OCI-LY7 (cell line): ENCODE results near the gene CYP3A7. TPM values are rescaled to one million over a fixed set of nuclear protein-coding genes. Genes with fewer than 3 reads are reported as not detected.
"Not testable (repeated sequence)": the region's sequence is repeated elsewhere in the genome, so short reads cannot be mapped to it uniquely, and the experiment has no call there.

ENCODE experiments used
- BruUV-seq: library from RNA; stranded (reverse); fragments of 400-500 nt; replicated peaks from 2 replicates; lab custom pipeline; 2021; lab: Mats Ljungman, UMichigan
- CTCF ChIA-PET: fragments of 300-600 bp; sonication (Branson Sonifier 250); formaldehyde crosslinking; loops from one replicate; lab custom pipeline; 2022; ENCODE audit warnings: antibody characterized with exemption; ENCODE audit not compliant: unreplicated experiment; lab: Charles Lee
- POLR2A ChIA-PET: fragments of 300-600 bp; sonication (Branson Sonifier 250); formaldehyde crosslinking; loops from one replicate; lab custom pipeline; 2022; ENCODE audit warnings: antibody characterized with exemption; lab: Charles Lee
- DNase-seq: peaks from one replicate; pipeline ENCODE4 v3.0.0-alpha.2; 2015; ENCODE audit warnings: low spot score
- H2AFZ ChIP-seq: fragments of 200-600 bp; sonication (generic), shearing (Covaris generic); 2 replicates; pipeline ENCODE4 v1.6.1; 2014; ENCODE audit warnings: mild to moderate bottlenecking, antibody characterized with exemption, low read length, moderate library complexity
- H3K27ac ChIP-seq: fragments of 200-600 bp; sonication (generic); 2 replicates; pipeline ENCODE4 v1.5.1; 2014; ENCODE audit warnings: mixed run types, low read depth, mild to moderate bottlenecking, moderate library complexity, low read length, inconsistent platforms; ENCODE audit not compliant: poor library complexity, severe bottlenecking
- H3K36me3 ChIP-seq: fragments of 200-600 bp; sonication (generic); 2 replicates; pipeline ENCODE4 v1.6.1; 2014; ENCODE audit warnings: mild to moderate bottlenecking, antibody characterized with exemption, low read length, moderate library complexity, mixed read lengths; ENCODE audit not compliant: insufficient read depth
- H3K4me1 ChIP-seq: fragments of 200-600 bp; sonication (generic); 2 replicates; pipeline ENCODE4 v1.5.1; 2014; ENCODE audit warnings: mild to moderate bottlenecking, low read length; ENCODE audit not compliant: insufficient read depth, poor library complexity, severe bottlenecking
- H3K4me2 ChIP-seq: fragments of 200-600 bp; sonication (generic); 2 replicates; pipeline ENCODE4 v1.6.1; 2014; ENCODE audit warnings: mild to moderate bottlenecking, low read length
- H3K4me3 ChIP-seq: fragments of 200-600 bp; sonication (generic); 2 replicates; pipeline ENCODE4 v1.5.1; 2014; ENCODE audit warnings: mild to moderate bottlenecking, low read depth, low read length; ENCODE audit not compliant: poor library complexity, severe bottlenecking
- H3K79me2 ChIP-seq: fragments of 200-600 bp; sonication (generic); 2 replicates; pipeline ENCODE4 v1.6.1; 2016; ENCODE audit warnings: low read depth, mild to moderate bottlenecking, low read length, moderate library complexity, mixed read lengths; ENCODE audit not compliant: insufficient read depth
- H3K9me2 ChIP-seq: fragments of 200-600 bp; sonication (generic); 2 replicates; pipeline ENCODE4 v1.6.1; 2016; ENCODE audit warnings: mild to moderate bottlenecking, low read length, mixed read lengths; ENCODE audit not compliant: insufficient read depth
- H3K9me3 ChIP-seq: fragments of 200-600 bp; sonication (generic); 2 replicates; pipeline ENCODE4 v1.6.1; 2014; ENCODE audit warnings: mild to moderate bottlenecking, mixed run types, low read length, mixed read lengths
- H4K20me1 ChIP-seq: fragments of 200-600 bp; sonication (generic); 2 replicates; pipeline ENCODE4 v1.6.1; 2014; ENCODE audit warnings: mild to moderate bottlenecking, antibody characterized with exemption, low read length, moderate library complexity, mixed read lengths; ENCODE audit not compliant: insufficient read depth
- EZH2phosphoT487 ChIP-seq: fragments of 200-600 bp; sonication (generic); IDR thresholded peaks from 2 replicates; pipeline ENCODE4 v1.6.1; 2018; ENCODE audit warnings: low read depth, borderline replicate concordance, mild to moderate bottlenecking, mixed run types, antibody characterized with exemption, low read length, moderate library complexity, mixed read lengths
- intact Hi-C: fragments of 100-400 bp; cut with micrococcal nuclease; formaldehyde crosslinking; loops from one replicate; pipeline ENCODE4 v1.10.0; 2022; ENCODE audit not compliant: unreplicated experiment
- total RNA-seq, 2 experiments: library from RNA; depleted of rRNA in 1 of 2; stranded (reverse); fragments of >200 nt in 1 of 2; shearing (Covaris generic) in 1 of 2; gene quantifications; 2 replicates each; pipeline ENCODE4 v1.2.3, GENCODE V29; 2014 to 2022
- TF ChIP-seq, protein P1 (sequence below): fragments of 200-600 bp; sonication (generic); conservative IDR thresholded peaks from 2 replicates; pipeline ENCODE4 v1.5.1; 2014; ENCODE audit warnings: mild to moderate bottlenecking, antibody characterized with exemption, low read length, moderate library complexity, mixed read lengths

Gene CYP3A7
- total RNA-seq, 2 experiments from 2014 or later = not detected

DNA sequence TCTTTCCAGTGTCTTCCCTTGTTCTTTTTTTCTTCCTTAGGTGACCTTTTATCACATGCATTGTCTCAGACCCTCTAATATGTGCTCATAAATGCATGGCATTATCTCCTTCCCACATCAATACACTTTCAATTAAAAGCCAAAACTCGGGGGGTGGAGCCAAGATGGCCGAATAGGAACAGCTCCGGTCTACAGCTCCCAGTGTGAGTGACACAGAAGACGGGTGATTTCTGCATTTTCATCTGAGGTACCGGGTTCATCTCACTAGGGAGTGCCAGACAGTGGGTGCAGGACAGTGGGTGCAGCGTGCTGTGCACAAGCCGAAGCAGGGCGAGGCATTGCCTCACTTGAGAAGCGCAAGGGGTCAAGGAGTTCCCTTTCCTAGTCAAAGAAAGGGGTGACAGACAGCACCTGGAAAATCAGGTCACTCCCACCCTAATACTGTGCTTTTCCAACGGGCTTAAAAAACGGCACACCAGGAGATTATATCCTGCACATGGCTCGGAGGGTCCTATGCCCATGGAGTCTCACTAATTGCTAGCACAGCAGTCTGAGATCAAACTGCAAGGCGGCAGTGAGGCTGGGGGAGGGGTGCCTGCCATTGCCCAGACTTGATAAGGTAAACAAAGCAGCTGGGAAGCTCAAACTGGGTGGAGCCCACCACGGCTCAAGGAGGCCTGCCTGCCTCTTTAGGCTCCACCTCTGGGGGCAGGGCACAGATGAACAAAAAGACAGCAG, 49.0 kb downstream of the CYP3A7 start:
- H3K79me2 ChIP-seq, H3K4me2 ChIP-seq, intact Hi-C loops, BruUV-seq, POLR2A ChIA-PET, H3K27ac ChIP-seq, DNase-seq, H3K4me3 ChIP-seq, H3K36me3 ChIP-seq, H3K9me3 ChIP-seq, H3K4me1 ChIP-seq, H4K20me1 ChIP-seq, H3K9me2 ChIP-seq, H2AFZ ChIP-seq, CTCF ChIA-PET: not testable (repeated sequence)

DNA sequence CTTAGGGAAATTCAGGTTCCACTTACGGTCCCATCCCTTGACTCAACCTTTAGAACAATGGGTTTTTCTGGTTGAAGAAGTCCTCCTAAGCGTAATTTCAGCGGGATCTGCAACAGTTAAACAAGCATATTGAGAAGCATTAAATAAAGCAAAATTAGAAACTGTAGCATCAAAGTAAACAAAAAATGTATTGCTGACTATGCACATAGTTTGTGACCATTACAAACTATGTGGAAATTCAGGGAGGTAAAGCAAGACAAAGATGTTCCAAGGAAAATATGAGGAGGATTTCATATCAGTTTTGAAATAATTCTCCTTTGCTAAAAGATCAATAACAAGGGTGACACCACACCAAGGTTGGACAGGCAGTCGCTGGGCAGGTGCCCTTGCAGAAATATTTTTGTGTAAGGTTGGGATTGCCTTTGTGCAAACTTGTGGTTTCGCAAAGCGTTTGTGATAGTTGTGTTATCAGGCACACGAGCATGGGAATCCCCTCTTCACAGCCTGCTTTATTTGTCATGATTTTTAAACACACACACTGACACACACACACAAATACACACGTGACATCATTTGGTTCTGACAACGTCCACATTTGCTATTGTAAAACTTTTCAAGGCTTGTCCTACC, 49.8 kb downstream of the CYP3A7 start:
- CTCF ChIA-PET = no interaction called here
- Histone ChIP-seq H3K9me3 (no peaks in the 10 kb centered on the region), H3K79me2 (no peaks in the 10 kb centered on the region), H3K36me3 (no peaks in the 10 kb centered on the region), H3K27ac (no peak overlapping the region), H3K4me1 (no peaks in the 10 kb centered on the region), H3K4me2 (no peak overlapping the region), H3K4me3 (no peak overlapping the region), H3K9me2 (no peaks in the 10 kb centered on the region), H4K20me1 (no peaks in the 10 kb centered on the region), H2AFZ (no peak overlapping the region)
- no TSS peak for BruUV-seq
- no peak for DNase-seq
- POLR2A ChIA-PET = no interaction called here
- TF ChIP-seq, protein P1, sequence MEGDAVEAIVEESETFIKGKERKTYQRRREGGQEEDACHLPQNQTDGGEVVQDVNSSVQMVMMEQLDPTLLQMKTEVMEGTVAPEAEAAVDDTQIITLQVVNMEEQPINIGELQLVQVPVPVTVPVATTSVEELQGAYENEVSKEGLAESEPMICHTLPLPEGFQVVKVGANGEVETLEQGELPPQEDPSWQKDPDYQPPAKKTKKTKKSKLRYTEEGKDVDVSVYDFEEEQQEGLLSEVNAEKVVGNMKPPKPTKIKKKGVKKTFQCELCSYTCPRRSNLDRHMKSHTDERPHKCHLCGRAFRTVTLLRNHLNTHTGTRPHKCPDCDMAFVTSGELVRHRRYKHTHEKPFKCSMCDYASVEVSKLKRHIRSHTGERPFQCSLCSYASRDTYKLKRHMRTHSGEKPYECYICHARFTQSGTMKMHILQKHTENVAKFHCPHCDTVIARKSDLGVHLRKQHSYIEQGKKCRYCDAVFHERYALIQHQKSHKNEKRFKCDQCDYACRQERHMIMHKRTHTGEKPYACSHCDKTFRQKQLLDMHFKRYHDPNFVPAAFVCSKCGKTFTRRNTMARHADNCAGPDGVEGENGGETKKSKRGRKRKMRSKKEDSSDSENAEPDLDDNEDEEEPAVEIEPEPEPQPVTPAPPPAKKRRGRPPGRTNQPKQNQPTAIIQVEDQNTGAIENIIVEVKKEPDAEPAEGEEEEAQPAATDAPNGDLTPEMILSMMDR = no peak
- TF ChIP-seq EZH2phosphoT487 = no peak
- intact Hi-C loops = no loop called here

DNA sequence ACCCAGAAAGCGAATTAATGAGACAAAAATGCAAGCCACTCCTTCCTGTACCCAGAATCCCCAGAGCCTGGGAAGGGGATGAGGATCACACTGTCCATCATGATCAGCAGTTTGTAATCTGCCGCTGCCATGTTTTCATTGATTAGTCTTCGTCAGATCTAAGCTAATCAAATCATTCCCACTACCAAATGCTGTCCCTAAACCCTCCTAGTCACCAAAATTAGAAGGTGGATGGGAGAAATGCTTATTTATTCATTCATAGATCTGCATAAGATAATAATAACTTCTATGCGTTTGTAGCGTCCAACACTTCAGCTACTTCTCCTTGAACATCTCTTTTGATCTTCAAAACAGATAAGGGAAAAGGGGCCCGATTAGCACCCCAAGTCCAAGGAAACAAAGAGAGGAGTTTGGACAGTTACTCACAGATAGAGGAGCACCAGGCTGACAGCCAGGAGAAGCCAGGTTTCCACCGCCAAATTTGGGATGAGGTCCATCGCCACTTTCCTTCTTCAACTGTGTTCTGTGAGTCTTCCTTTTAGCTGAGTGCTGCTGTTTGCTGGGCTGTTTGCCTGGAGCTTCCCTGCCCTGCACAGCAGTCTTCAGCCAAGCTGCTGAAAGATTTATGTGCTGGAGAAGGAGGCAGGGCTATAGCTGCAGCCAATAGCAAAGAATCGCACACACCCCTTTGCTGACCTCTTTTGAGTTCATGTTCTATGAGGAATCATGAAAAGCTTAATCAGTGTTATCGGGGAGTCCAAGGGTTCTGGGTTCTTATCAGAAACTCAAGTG, 55.4 kb downstream of the CYP3A7 start, which contains the start of gene CYP3A5:
CYP3A5 (minus strand) TSS at position 597 of the 792 bp plus-strand sequence; CDS start at position 497, 100 bp downstream.
- no peaks in the 10 kb centered on the region for H3K79me2 ChIP-seq
- no peak within 1 kb of the TSS for H2AFZ ChIP-seq
- no TSS peak for BruUV-seq
- no peaks in the 10 kb centered on the region for H4K20me1 ChIP-seq
- ChIA-PET CTCF (no interaction called here), POLR2A (no interaction called here)
- no peak for DNase-seq
- H3K9me2 ChIP-seq = no peaks in the 10 kb centered on the region
- no peaks in the 10 kb centered on the region for H3K9me3 ChIP-seq
- H3K4me3 ChIP-seq = no peak within 1 kb of the TSS
- H3K4me2 ChIP-seq = no peak within 1 kb of the TSS
- no peaks in the 10 kb centered on the region for H3K4me1 ChIP-seq
- H3K36me3 ChIP-seq = no peaks in the 10 kb centered on the region
- no peak for TF ChIP-seq EZH2phosphoT487
- TF ChIP-seq, protein P1 = no peak
- intact Hi-C loops = no loop called here
- no peak within 1 kb of the TSS for H3K27ac ChIP-seq
